ENCODE data around the gene CEP44.

DNA sequence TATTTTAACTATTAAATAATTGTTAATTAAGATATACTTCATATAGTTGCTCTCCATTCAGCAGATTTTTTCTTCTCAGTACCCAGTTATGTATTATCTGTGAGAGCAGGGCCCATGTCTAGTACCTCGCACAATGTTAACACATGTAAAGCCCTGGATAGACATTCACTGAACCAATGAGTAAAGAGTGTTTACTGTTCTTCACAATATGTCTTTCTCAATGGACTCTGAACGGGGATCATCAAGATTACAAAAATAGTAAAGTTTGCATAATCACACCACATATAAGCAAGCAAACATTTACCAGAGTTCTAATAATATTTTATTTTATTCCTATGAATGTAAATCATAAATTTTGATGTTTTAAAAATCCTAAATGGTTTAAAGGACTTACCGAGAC, 47.4 kb upstream of the CEP44 start:
- no peak for TF ChIP-seq EZH2 (IDR thresholded peaks at IDR 0.05; ENCODE audit: borderline replicate concordance, low read depth, low read length, severe bottlenecking)
- TF ChIP-seq, protein P1, sequence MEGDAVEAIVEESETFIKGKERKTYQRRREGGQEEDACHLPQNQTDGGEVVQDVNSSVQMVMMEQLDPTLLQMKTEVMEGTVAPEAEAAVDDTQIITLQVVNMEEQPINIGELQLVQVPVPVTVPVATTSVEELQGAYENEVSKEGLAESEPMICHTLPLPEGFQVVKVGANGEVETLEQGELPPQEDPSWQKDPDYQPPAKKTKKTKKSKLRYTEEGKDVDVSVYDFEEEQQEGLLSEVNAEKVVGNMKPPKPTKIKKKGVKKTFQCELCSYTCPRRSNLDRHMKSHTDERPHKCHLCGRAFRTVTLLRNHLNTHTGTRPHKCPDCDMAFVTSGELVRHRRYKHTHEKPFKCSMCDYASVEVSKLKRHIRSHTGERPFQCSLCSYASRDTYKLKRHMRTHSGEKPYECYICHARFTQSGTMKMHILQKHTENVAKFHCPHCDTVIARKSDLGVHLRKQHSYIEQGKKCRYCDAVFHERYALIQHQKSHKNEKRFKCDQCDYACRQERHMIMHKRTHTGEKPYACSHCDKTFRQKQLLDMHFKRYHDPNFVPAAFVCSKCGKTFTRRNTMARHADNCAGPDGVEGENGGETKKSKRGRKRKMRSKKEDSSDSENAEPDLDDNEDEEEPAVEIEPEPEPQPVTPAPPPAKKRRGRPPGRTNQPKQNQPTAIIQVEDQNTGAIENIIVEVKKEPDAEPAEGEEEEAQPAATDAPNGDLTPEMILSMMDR (IDR thresholded peaks at IDR 0.05; ENCODE audit: borderline replicate concordance, extremely low read depth, low read length, poor library complexity, severe bottlenecking): no peak

All from DND-41 (cell line).